Left ventricle myocardium superior (tissue), 1 donor: ENCODE results near the gene MYO1A. TPM values are rescaled to one million over a fixed set of nuclear protein-coding genes. Genes with fewer than 3 reads are reported as not detected.
"Not testable (repeated sequence)": the region's sequence is repeated elsewhere in the genome, so short reads cannot be mapped to it uniquely, and the experiment has no call there.

ENCODE experiments used
- ATAC-seq: fragments of 200-7000 bp; cut with Tn5 transposase; one replicate; pipeline ENCODE4 v1.9.1; 2020; ENCODE audit warnings: mild to moderate bottlenecking, moderate library complexity
- DNase-seq: peaks from one replicate; pipeline ENCODE4 v3.0.0-alpha.2; 2020
- intact Hi-C: fragments of 100-400 bp; cut with micrococcal nuclease; formaldehyde crosslinking; loops from one replicate; pipeline ENCODE4 v1.11.0; 2022
- total RNA-seq: library from RNA; stranded (reverse); fragmentation: NEBNext Ultra II Directional; extraction: Animal tissue kit (Norgen Biotek cat#: 25700); gene quantifications from one replicate; pipeline ENCODE4 v1.2.1, GENCODE V29; 2021
- donor health status: DM: no; HTN: yes; CAD: no; lungs with severe emphysema.

MYO1A gene
- total RNA-seq, 1 donor from 2014 or later = not detected

DNA sequence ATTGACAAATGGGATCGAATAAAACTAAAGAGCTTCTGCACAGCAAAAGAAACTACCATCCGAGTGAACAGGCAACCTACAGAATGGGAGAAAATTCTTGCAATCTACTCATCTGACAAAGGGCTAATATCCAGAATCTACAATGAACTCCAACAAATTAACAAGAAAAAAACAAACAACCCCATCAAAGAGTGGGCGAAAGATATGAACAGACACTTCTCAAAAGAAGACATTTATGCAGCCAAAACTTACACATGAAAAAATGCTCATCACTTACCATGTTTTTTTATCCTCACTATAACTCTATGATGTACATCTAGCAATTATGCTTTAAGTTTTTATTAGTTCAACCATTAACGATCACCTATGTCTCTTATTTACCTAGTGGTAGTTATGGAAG is 4.0 kb upstream of the MYO1A start:
- intact Hi-C loops, DNase-seq, ATAC-seq: not testable (repeated sequence)

DNA sequence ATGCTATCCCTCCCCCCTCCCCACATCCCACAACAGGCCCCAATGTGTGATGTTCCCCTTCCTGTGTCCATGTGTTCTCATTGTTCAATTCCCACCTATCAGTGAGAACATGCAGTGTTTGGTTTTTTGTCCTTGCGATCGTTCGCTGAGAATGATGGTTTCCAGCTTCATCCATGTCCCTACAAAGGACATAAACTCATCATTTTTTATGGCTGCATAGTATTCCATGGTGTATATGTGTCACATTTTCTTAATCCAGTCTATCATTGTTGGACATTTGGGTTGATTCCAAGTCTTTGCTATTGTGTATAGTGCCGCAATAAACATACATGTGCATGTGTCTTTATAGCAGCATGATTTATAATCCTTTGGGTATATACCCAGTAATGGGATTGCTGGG is 3.2 kb upstream of the MYO1A start:
- DNase-seq, intact Hi-C loops, ATAC-seq: not testable (repeated sequence)

DNA sequence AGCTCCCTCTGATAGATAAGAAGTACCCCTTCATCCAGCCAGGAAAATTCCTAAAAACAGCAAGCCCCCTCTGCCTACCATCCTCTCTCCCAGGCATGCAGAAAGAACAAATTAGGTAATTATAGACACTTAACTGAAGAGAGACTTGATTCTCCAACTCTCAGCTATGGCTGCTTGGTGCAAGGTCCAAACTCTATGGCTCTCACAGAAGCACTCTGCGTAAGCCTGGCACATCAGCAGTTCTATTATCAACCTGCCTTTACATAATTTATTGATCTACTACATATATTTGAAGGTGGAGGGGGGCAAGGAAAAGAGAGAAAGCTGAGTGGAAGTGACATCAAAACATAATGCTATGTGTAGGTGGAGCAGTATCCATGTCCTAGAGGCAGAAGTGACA is 1.1 kb upstream of the MYO1A start:
- intact Hi-C loops = no loop called here
- DNase-seq = no peak
- no peak for ATAC-seq

DNA sequence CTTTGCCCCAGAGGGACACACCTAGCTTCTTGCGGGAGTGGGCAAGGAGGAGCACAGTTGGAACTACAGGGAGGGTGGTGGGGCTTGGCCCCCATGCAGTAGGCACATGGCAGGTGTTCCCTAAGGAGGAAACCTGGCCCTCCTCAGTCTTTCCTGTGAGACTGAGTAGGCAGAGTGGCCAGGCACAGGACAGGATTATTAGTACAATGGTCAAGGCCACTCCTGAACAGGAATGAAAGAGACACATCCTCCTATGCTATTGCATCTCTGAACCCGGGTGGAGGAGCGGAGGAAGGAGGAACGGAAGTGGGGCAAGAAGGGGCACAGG is 846 bp downstream of the MYO1A start:
- no peak for ATAC-seq
- no peak for DNase-seq
- intact Hi-C loops = no loop called here

DNA sequence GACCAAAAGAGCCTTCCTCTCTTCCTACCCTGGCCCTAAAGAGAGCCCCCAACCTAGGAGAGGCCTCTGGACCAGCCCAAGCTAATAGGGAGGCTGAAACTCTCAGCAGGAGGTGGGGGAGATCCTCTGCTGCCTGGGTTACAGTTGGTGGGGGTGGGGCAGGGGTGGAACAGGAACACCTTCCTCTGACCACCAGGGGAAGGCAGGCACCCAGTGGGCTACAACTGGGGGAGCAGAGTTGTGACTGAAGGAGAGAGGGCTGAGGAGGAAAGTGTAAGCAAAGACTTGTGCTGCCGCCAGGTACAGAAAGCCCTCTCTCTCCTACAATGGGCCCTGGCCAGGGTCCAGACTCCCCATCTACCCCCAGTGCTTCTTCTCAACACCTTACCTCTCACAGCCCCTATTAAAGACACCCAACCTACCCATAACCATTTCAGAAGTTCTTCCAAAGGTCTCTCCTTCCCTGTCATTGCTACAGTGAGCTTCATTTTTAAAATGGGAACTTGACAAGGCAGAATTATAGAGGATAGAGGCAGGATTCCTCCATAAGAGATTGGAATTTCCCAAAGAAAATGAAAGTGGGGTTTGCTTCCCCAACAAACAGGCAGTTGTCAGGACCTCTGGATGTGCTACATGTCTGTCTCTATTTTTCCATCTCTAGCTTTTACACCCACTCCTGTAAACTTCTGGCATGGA is 1.4 kb downstream of the MYO1A start:
- ATAC-seq = no peak

DNA sequence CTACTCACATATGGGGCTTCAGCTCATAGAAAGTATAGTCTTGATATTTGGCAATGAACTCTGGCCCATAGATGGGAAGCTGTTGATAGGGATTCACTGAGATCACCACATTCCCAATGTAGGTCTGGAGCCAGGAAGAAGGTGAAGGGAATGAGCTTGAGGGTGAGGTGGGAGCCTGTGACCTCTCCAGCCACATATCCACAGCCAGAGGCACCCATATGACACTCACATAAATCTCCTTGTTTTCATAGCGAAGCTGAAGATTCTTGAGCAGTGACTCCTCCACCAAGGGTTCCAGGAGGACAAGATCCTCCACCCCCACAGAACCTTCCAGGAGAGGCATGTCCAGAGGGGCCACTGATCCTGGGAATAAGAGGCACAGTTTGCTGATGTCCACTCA is 1.9 kb downstream of the MYO1A start:
- DNase-seq (no peak), ATAC-seq (no peak)
- intact Hi-C loops = no loop called here

More for the DNA sequence above, 1.4 kb downstream of the MYO1A start:
- intact Hi-C loops = no loop called here
- DNase-seq = no peak

DNA sequence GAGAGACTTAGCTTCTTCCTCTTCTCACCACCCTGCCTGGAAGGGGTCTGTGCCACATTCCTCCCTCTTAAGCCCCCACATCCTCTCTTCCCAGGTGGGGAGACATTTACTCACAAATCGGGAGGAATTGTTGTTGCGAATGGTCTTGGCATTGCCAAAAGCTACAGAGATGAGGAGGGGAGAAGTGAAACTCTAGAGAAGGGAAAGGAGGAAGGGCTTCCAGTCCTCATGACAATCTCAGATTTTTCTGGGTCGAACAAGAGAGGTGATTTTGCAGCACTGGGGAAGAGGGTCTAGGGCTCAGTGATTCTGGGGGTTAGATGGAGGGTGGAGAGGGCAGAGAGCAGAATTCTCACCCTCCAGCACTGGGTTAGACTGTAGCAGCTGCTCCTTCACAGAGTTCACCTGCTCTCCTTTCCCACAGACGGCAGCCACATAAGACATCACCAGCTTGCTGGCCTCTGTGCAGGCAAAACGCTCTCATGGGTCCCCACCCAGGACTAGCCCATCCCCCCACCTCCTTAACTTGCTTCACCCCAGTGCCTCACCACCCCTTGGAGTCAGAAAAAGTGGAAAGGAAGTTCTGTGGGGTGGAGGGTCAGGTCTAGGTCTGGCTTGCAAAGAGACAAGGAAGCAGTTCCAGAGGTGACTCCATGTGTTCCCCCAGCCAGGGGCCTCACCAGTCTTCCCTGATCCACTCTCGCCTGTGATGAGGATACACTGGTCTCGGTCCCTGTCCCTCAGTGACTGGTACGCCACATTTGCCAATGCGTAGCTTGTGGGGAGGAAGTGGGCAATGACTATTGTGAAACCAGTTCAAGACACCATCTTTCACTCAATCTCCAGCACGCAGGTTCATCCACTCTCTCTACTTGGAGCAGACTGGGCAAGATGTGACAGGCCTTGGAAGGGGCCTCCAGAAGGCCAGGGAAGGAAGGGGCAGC is 2.7 kb downstream of the MYO1A start:
- ATAC-seq = peak; percentile 37
- no peak for DNase-seq
- intact Hi-C loops = no loop called here

DNA sequence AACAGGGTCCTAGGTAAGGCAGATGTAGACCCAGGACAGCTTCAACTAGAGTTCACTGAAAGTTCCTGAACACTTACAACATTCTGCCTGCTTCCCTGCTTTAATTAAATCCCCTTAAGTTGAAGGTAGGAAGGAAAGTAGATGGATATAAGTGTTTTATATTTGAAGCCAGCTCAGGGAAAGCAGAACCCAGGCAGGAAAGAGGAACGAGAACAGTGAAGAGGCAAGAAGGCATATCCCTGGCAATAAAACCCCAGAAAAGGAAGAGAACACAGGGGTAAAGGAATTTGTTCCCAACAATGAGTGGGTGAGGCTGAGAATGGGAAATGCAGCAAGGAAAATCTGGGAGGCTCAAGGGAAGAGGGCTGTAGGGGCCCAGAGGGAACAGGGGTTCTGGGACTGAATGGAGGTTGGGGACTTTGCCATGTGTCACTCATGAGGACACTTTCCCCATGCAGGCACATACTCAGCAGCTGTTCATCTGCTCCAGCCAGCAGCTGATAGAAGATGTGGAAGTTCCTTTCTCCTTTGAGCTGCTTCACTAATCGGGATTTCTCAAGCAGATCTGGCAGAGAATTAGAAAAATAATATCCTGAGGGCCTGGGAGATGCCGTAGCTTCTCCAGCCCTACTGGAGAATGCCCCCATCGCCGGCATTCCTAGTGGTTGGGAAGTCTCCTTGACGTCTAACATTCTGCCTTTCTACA is 3.7 kb downstream of the MYO1A start:
- intact Hi-C loops = no loop called here
- DNase-seq = no peak
- ATAC-seq = no peak

DNA sequence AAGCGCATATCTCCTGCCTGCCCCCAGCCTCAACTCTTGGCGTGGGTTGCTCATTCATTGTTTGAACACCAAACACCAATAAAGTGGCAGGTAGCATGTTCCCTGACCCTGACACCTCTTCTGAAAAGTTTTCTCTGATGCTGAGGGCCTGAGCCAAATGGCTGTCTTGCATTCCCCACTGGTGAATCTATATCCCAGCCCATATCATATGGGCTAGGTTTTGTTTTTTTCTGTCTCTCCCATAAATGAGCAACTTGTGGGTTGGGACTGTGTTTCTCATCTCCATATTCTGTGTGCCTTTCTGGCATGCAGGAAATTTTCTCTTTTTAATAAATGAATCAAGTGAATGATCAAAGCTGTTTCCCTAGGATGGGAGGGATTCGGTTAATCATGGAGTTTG is 5.0 kb downstream of the MYO1A start:
- intact Hi-C loops = no loop called here

DNA sequence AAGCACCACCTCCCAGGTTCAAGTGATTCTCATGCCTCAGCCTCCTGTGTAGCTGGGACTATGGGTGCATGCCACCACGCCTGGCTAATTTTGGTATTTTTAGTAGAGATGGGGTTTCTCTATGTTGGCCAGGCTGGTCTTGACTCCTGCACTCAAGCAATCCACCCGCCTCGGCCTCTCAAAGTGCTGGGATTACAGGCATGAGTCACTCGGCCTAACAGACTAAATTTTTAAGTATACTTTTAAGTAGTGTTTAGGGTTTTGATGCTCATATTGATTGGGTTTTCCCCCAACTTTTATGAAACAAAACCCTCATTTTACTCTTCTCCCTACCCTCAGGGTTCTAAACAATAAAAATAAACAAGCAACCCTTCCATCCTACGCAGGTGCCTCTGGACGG is 5.5 kb downstream of the MYO1A start:
- DNase-seq (no peak), ATAC-seq (no peak)
- intact Hi-C loops = no loop called here

More for the DNA sequence above, 5.0 kb downstream of the MYO1A start:
- ATAC-seq (no peak), DNase-seq (no peak)

DNA sequence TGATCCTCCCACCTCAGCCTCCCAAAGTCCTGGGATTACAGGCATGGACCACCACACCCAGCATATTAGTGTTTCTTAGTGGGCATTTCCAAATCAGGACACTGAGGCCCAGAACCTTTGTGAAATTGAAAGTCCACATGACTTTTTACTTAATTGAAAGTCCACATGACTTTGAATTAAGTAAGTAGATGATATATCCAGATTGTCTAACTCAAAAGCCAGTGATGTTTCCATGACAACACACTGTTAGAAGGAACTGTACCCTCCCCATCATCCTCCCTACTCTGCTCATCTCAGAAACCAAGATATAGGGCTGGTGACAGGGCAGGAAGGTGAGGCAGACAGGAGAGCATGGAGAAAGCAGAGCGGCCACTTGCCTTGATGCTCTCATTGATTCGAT is 7.2 kb downstream of the MYO1A start:
- intact Hi-C loops = no loop called here
- DNase-seq (no peak), ATAC-seq (no peak)

DNA sequence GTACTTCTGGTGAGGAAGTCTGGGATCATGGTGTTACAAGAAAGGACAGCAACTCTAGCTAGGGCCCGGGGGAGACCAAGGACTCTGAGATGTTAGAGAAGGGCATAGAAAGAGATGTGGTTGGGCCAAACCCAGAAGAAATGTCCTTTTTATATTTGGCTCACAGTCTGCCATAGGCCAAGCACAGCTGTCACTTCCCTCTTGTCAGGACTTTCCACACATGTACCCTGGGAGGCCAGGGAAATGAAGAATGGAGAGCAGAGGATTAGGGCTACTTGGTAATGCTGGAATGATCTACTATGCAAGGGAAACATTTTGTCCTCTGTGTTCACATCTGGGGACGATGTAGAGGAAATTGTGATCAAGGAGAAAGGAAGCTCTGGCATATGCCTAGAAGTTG is 9.2 kb downstream of the MYO1A start:
- intact Hi-C loops = no loop called here
- no peak for DNase-seq
- no peak for ATAC-seq

DNA sequence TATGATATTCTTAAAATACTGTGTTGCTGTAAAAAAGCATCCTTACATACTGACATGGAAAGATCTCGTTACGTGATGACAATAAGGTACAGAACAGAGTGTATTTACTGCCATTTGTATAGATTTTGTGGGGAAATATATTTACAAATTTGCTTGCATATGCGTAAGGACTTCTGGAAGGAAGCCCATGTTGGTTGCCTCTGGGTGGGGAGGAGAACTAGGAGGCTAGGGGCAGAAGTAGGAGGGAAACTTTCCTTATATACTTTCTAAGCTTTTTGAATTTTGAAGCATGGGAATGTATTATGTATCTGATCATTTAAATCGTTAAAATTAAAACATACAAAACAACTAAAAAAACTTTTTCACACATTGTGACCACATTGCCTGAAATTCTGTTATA is 9.7 kb downstream of the MYO1A start:
- no peak for DNase-seq

DNA sequence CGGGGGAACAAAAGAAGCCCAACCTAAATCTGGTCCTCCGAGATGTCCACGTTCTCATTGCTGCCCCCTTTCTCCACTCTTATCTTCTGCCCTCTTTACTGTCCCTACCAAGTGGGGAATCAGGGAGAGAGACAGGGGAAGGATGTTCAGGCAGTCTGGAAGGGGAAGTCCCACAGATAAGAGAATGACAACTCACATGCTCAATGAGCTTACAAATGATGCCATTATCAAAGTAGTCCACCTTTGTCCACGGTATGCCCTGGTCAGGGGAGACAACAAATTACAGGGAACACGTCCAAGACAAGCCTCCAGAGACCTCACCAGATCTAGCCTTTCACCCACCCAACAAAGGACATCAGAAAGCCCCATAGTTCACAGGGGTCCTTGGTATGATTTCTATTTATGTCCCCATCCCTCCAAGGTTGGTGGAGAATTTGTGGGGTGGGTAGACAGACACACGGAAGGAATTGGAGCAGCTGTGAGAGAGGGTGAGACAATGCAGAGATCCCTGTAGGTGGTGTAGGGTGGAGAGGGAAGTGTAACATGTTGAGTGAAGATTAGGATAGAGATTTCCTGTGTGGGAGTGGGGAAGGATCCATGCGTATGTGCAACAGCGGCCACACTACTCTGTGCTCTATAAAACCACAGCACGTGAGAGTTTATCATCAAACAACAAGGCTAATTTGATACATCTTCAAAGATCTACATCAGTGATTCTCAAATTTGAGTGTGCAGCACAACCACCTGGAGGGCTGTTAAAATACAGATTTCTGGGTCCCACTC is 10.7 kb downstream of the MYO1A start:
- intact Hi-C loops = no loop called here
- ATAC-seq (no peak), DNase-seq (no peak)

More for the DNA sequence above, 9.7 kb downstream of the MYO1A start:
- intact Hi-C loops = no loop called here
- no peak for ATAC-seq

DNA sequence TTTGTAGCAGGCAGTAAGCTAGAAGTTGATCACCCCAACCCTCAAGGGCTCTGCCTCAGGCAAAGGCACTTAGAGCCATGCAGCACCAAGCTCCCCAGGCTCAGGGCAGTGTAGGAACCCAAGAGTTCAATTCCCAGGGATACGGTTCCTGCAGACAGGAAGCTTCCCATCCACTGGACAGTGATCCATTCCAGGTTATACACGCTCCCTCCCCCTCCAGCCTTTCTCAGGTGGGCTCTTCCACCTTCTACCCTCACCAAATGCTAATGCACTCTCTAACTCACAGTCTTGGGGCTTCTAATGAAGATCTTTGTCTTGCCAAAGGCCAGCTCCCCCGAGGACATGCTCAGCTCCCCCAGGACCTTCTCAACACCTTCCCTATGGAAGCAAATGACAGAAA is 12.7 kb downstream of the MYO1A start:
- intact Hi-C loops = no loop called here
- DNase-seq (no peak), ATAC-seq (no peak)

DNA sequence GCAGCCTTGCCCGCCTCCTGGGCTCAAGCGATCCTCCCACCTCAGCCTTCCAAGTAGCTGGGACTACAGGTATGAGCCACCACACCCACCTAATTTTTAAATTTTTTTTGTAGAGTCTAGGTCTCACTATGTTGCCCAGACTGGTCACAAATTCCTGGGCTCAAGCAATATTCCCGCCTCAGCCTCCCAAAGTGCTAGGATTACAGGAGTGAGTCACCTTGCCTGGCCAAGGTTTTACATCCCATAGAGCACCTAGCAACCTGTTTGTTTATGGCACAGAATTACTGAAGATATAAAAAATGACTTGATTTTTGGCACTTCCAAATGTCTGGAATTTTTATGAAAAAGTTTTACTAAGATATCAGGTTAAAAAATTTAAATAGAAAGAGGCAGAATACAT is 16.5 kb downstream of the MYO1A start:
- intact Hi-C loops = no loop called here
- no peak for ATAC-seq

DNA sequence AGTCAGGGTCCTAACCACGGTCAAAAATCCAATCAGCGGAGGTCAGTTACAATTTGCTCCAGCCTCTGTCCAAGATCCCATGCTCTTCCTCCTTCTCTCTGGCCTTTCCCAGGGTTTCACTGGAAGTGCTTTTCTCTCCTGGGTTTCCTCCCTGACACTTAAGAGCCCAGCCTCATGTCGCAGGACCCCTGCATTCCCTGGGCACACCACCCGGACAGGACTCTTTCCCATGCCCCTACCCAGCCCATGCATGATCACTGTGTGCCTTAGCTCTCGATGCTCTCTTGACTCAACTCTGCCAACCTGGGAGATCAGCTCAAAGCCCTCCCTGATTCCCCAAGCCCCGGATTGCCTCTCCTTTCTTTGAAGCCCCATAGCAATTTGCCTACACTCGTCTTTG is 18.1 kb downstream of the MYO1A start:
- intact Hi-C loops = no loop called here
- ATAC-seq = no peak
- no peak for DNase-seq

More for the DNA sequence above, 16.5 kb downstream of the MYO1A start:
- DNase-seq = no peak

DNA sequence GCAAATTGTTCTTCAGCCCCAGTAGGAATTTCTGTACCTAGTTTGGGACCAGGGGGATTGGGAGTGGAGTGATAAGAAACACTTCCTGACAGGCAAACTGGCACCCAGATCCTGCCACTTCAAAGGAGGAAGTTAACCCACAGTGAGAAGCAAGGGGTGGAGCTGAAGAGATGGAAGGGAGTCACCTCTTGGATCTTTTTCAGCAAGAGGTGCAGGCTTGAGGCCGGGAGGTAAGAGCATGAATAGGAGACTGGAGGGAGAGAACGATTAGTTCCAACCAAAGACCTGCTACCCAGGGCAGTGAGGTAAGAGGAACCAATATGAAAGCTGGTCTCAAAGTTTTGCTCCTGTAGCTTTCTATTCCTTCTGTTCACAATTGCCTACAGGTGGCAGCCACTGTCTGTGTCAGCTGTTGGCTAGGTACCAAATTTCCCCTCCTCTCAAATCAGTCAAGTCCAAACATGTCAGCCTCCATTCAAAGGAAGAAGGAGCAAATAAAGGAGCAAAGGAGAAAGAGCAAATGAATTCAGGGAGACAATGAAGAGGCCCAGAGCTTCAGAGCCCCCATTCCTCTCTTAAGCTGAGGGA is 18.7 kb downstream of the MYO1A start:
- intact Hi-C loops = no loop called here
- ATAC-seq (no peak), DNase-seq (no peak)

DNA sequence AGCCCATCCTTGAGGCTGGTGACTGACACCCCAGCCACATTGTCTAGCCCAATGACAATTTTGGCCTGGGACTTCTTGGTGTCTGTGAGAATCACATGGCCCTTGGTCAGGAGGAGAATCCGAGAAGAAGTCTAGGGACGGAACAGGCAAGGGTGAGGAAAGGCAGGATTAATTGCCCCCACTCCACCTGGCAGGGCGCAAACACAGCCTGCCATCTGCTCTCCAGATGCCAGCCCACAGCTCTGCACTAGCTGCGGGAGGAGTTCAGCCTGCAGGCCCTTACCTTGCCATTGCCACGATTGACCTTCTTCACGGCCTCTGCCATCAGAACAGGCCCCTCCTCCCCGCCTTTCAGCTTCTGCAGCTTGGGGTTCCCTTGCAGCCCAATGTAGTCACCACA is 20.5 kb downstream of the MYO1A start:
- DNase-seq = no peak
- intact Hi-C loops = no loop called here
- ATAC-seq = no peak
